ENCODE measurements around the gene ETV2.

- no peak for TF ChIP-seq CTCF (IDR thresholded peaks at IDR 0.05)
- TF ChIP-seq POLR2A (IDR thresholded peaks at IDR 0.05), result no peak
Measured at GRCh38 chr19:35613574-35613973, 28.0 kb upstream of the ETV2 start.

All from adrenal gland (tissue), 5 donors.